A549 (cell line): Measurements from ENCODE around the gene TENT5C.

Source experiments
- BHLHE40 ChIP-seq: IDR thresholded peaks from 2 replicates; pipeline ENCODE4 v1.6.1; 2012; ENCODE audit warnings: low read depth, low read length, inconsistent platforms
- HEYL ChIP-seq: fragments of 250-450 bp; sonication (Bioruptor Pico); IDR thresholded peaks from 2 replicates; pipeline ENCODE4 v1.8.0; 2021; ENCODE audit warnings: mild to moderate bottlenecking, moderate library complexity
- POLR2A ChIP-seq: IDR thresholded peaks from 2 replicates; pipeline ENCODE4 v1.6.1; 2012; ENCODE audit warnings: mild to moderate bottlenecking, low read length

- TF ChIP-seq HEYL (CRISPR knock-in tag), result no peak
- TF ChIP-seq POLR2A, result no peak
- TF ChIP-seq BHLHE40, result no peak
Measured at GRCh38 chr1:117633068-117633345, 27.2 kb downstream of the TENT5C start.
